Suprapubic skin (tissue), 3 donors: ENCODE results near the gene CCDC174.

Source experiments
- CTCF ChIP-seq, 2 donors: fragments of 200-600 bp in 1 of 2; fragments of 450-650 bp in 1 of 2; sonication (generic) in 1 of 2; IDR thresholded peaks; one replicate each; pipeline ENCODE4 v1.5.1; 2016 to 2019; ENCODE audit warnings: antibody characterized with exemption in 2 of 2, mild to moderate bottlenecking in 1 of 2, moderate library complexity in 1 of 2
- POLR2AphosphoS5 ChIP-seq, 3 donors: sonication (generic); formaldehyde crosslinking; IDR thresholded peaks; one replicate each; pipeline ENCODE4 v1.6.1; 2017; ENCODE audit warnings: antibody characterized with exemption in 3 of 3

GRCh38 chr3:14650193-14650592 lies 1.4 kb upstream of the CCDC174 start:
- TF ChIP-seq CTCF (IDR thresholded peaks at IDR 0.05) (no peak), POLR2AphosphoS5 (IDR thresholded peaks at IDR 0.05) (no peak)
